Fibroblast of mammary gland (primary cell): ENCODE results near the gene RPS21.
"Not testable (repeated sequence)": the region's sequence is repeated elsewhere in the genome, so short reads cannot be mapped to it uniquely, and the experiment has no call there.

Experiments used
- DNase-seq: peaks from one replicate; pipeline ENCODE4 v3.0.0-alpha.2; 2010; ENCODE audit warnings: low read depth
- H3K4me3 ChIP-seq: 2 replicates; pipeline ENCODE4 v1.5.1; 2011; ENCODE audit warnings: low read depth, mild to moderate bottlenecking, low read length, moderate library complexity; ENCODE audit not compliant: control insufficient read depth
- TF ChIP-seq, protein P1 (sequence below): conservative IDR thresholded peaks from 2 replicates; pipeline ENCODE4 v1.5.1; 2011; ENCODE audit warnings: low read depth, low read length, inconsistent platforms; ENCODE audit not compliant: control insufficient read depth, insufficient read depth

The RPS21 gene

DNA sequence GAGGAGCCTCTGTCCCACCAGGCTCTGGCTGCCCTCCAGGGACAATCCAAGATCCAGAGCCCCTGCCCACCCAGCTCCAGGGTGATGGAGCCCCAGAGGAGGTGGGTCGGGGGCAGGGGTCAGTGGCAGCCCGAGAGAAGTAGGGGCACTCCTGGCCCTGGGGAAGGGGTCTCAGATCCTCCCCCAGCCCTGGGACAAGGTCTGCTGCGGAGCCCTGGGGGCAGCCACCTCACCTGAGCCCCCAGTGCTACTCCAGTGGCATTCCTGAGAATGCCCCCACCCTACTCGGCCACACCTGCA, 17.1 kb upstream of the RPS21 start:
- no peak for DNase-seq
- TF ChIP-seq, protein P1, sequence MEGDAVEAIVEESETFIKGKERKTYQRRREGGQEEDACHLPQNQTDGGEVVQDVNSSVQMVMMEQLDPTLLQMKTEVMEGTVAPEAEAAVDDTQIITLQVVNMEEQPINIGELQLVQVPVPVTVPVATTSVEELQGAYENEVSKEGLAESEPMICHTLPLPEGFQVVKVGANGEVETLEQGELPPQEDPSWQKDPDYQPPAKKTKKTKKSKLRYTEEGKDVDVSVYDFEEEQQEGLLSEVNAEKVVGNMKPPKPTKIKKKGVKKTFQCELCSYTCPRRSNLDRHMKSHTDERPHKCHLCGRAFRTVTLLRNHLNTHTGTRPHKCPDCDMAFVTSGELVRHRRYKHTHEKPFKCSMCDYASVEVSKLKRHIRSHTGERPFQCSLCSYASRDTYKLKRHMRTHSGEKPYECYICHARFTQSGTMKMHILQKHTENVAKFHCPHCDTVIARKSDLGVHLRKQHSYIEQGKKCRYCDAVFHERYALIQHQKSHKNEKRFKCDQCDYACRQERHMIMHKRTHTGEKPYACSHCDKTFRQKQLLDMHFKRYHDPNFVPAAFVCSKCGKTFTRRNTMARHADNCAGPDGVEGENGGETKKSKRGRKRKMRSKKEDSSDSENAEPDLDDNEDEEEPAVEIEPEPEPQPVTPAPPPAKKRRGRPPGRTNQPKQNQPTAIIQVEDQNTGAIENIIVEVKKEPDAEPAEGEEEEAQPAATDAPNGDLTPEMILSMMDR: no peak
- no peak overlapping the region for H3K4me3 ChIP-seq

DNA sequence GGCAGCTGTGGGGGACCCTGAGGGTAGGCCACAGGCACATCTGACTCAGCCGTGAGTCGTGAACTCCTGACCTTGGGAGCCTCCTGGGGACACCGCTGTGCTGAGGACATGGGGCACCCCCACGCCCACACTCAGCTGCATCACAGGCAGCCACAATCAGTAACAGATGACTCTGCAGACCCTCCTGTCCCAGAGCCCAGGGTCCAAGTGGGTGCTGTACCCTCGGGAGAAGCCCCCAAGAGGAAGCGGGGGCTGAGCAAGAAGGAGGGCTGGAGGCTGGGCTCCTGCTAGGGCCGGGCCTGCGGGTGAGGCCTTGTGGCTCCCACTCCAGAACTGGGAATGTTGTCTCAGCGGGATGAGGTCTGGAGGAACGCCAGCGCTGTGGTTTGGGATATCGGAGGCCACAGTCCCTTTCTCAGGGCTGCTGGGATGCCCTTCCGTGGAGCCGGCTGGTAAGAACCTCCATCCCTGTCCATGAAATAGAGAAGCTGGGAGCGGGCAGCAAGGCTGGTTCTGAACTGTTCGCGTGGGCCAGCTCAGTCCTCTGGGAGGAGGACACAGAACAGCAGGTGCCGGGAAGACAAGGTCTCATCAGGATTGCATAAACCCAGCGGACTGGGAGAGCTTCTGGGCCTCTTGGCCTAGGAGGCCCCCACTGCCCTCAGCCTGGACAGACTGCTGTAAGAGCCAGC, 16.6 kb upstream of the RPS21 start:
- peak; percentile 84 for DNase-seq
- TF ChIP-seq, protein P1: no peak

DNA sequence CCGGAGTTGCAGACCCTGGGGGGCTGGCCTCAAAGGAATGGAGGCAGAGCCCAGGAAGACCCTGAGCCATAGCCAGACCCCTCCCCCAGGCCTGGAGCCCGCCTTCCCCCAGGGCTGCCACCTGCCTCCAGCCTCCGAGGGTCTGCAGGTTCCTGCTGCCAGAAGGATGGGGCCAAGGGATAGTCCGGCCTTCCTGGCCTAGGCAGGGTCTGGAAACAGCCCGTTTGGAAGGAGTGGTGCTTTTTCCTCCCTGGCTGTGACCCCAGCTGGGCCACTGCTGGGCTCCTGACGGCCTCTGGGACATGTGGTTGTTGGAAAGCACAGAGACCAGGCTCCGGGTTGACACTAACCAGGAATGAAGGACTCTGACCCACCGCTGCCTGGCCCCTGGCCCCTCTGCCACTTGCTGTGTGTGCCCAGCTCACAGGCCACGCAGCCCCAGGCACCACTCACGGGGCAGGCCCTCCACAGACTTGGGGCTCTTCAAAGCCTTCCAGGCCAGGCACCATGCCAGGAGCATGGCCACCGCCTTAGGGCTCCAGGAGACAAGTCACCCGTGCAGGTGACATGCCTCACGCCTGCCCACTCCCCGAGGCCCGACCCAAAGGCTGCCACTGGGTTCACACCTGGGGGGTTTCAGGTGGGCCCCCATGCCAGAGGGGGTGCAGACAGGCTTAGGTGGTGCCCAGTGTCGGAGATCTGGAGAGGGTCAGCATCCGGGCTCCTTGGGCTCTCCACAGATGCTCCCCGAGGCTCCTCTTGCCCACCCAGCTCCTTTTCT, 15.9 kb upstream of the RPS21 start:
- TF ChIP-seq, protein P1: no peak
- no peak for DNase-seq
- H3K4me3 ChIP-seq: no peak overlapping the region

More for the DNA sequence above, 16.6 kb upstream of the RPS21 start:
- H3K4me3 ChIP-seq: no peak overlapping the region

GRCh38 chr20:62371588-62372041, 15.3 kb upstream of the RPS21 start:
- no peak for DNase-seq
- no peak overlapping the region for H3K4me3 ChIP-seq
- TF ChIP-seq, protein P1: no peak

GRCh38 chr20:62372042-62372993, 14.6 kb upstream of the RPS21 start:
- TF ChIP-seq, protein P1: no peak
- no peak for DNase-seq
- H3K4me3 ChIP-seq: no peak overlapping the region

GRCh38 chr20:62373631-62374179, 13.2 kb upstream of the RPS21 start:
- DNase-seq, H3K4me3 ChIP-seq: not testable (repeated sequence)
